IPS DF 19.7 (cell line): ENCODE data around the gene NAA10.

Experiments used
- DNase-seq: peaks from one replicate; pipeline ENCODE4 v3.0.0-alpha.2; 2013; ENCODE audit warnings: low read depth, low spot score

Gene NAA10

GRCh38 chrX:153929576-153929975 is 5.3 kb downstream of the NAA10 start:
- DNase-seq: no peak

DNA sequence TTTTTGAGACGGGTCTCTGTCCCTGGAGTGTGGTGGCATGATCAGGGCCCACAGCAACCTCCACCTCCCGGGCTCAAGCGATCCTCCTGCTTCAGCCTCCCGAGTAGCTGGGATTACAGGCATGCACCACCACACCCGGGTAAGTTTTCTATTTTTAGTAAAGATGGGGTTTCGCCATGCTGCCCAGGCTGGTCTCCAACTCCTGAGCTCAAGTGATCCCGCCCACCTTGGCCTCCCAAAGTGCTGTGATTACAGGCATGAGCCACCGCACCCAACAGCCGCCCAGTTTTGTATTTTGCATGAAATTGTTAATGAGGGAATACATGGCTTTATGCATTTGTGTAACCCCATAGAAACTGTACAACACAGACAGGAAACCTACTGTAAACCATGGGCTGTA is 6.0 kb downstream of the NAA10 start:
- DNase-seq: no peak

GRCh38 chrX:153927922-153928760 is 6.7 kb downstream of the NAA10 start:
- DNase-seq: peak; percentile 67

- DNase-seq: no peak
These were observed 7.2 kb downstream of the NAA10 start for GRCh38 chrX:153927672-153927921.

- DNase-seq: no peak
These were observed 7.8 kb downstream of the NAA10 start for GRCh38 chrX:153926858-153927671.

DNA sequence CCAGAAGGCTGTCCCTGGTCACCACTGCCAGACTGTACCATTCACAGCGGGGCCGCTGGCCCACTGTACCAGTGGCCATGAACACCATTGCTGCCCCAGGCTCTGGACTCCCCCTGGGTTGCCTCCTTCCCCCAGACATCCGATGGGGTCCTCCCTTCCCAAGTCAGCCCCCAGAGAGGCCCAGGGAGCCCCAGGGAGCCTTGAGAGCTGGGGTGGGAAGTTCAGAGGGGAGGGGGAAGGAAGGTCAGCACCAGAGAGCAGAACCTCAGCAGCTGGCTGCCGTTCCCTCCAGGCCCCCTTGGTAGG is 8.3 kb downstream of the NAA10 start:
- no peak for DNase-seq

DNA sequence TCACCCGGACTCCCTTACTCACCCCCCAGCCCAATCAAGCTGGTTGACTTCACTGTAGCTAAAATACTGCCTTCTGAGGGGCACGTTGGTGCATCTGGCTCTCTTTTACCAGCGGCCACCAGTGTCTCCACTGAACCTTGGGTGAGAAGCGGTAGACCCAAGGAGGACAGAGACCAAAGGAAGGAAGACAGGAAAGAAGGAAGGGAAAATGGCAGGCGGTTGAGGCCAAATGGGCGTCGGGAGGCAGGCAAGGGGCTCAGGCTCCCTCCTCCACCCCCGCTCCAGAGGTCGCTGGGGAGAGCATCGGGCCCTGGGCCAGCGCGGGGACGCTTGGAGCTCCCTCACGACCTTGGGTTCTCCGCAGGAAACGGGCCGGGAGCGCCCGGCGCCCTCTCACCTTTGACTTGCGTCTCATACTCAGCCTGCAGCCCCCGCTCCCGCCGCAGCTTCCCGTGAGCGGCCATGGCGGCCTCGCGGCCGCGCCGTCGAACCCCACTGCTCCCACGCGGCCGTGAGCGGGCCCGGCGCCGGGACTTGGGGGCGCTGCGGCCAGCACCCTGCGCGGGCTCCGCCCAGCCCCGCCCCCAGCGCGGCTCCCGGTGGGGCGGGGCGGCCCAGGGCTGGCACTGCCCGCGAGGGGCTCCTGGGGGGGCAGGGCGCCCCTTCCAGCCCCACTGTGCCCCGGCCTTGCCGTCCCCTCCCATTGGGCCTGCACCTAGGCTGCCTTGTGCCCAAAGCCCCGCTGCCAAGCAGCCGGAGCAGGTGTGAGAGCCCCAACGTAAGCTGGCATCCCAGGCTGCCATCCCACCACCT is 8.9 kb downstream of the NAA10 start, which contains the start of gene ARHGAP4:
ARHGAP4 (minus strand) TSS at position 526 of the 813 bp plus-strand sequence; CDS start at position 464, 62 bp downstream.
- no peak for DNase-seq

- no peak for DNase-seq
These were observed 9.5 kb downstream of the NAA10 start for GRCh38 chrX:153925387-153925738.

- DNase-seq: no peak
These were observed 10.5 kb downstream of the NAA10 start for GRCh38 chrX:153924149-153924861.

- no peak for DNase-seq
These were observed 11.6 kb downstream of the NAA10 start for GRCh38 chrX:153922932-153923857.

- DNase-seq: no peak
These were observed 13.1 kb downstream of the NAA10 start for GRCh38 chrX:153921511-153922446.

DNA sequence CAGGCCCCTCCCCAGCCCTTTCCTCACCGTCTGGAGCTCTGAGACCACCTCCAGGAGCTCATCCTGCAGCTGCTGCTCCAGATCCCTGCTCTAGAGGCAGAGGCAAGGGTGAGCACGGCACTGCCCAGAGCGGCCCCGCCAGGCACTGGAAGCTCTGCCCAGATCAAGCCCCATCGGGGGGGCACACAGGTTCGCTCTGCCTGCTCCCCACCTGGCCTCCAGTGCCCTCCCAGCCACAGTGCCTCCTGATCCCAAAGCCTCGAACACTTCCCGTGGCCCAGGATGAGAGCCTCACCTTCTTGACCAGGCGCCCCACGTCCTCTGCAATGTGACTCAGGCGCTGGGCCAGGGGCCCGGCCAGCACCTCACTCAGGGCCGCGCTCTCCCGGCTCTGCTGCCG is 13.8 kb downstream of the NAA10 start:
- no peak for DNase-seq

DNA sequence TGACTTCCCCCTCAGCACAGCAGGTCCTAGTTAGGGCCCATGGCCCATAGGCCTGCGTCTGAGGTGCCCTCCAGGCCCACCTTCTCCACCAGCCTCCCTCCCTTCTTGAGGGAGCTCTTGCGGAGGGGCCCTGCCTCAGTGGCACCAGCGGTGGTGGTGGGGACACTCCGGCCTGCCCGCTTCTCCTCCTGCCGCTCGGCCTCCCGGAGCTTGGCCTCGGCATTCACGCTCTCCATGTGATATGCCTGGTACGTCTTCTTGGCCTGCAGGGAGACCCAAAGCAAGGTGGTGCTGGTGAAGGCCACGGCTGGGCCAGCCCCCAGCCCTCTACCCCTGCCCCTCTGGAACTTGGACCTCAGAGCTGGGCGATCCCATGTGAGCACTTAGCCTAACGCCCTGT is 14.3 kb downstream of the NAA10 start:
- no peak for DNase-seq

DNA sequence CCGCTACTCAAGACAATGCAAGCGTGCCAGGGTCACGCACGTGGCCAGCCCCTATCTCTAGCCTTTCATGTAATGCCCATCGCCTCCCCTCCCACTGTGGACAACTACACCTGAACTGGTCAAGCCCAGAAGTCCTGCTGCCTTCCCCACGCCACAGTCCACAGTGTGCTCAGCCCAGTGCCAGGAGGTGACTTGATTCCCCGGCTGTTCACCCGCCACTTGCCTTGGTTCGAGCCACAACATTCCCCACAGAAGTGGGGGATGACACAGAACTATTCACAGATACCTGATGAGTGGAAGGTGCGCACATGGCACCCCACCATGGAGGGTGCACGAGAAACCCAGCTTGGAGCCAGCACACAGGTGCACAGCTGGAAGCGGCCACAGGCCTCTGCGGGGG is 15.6 kb downstream of the NAA10 start:
- no peak for DNase-seq

DNA sequence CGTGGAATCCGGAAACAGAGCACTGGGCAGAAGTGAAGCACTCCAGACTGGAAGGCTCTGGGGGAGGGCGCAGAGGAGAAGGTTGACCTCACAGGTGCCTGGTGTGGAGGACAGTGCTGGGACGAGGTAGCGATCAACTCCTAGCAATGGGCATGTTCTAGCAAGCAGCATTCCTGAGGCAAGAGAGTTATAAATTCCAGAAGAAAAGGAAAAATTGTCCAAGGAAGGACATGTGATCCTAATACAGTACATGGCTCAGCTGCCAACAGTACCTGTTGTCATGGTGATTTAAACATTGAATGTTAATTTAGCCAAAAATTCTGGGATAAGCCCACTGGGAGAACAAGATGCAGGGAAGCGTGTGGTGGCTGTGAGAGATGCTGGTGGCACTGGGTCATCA is 17.0 kb downstream of the NAA10 start:
- no peak for DNase-seq

GRCh38 chrX:153913701-153914100 is 21.1 kb downstream of the NAA10 start:
- no peak for DNase-seq

GRCh38 chrX:153913211-153913610 is 21.6 kb downstream of the NAA10 start:
- no peak for DNase-seq

DNA sequence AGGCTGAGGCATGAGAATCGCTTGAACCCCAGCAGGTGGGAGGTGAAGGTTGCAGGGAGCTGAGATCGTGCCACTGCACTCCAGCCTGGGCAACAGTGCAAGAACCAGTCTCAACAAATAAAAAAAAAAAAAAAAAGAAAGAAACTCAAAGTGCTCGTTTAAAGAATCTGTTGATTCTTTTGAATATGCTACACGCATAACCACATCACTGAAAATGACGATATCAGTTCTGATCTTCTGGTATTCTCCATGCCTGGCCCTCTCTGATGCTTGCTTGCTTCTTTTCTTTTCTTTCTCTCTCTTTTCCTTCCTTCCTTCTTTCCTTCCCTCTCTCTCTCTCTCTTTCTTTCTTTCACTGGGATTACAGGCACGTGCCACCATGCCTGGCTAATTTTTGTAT is 23.0 kb downstream of the NAA10 start:
- no peak for DNase-seq

DNA sequence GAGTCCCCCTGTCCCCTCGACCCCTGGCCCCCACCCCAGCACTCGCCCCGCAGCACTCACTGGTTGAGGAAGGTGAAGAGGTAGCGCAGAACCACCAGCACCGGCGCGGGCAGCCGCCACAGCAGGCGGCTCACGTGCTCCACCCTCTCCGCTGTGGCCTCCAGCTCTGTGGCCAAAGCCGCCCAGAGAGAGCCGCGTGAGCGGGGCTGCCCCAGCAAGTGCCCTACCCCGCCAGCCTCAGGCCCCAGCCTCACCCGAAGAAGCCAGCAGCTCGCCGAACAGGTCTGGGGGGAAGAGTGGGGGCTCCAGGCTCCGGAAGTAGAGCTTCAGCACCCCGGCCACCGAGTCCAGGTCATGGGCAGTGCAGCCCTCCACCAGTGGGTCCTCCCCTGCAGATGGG is 24.4 kb downstream of the NAA10 start:
- DNase-seq: no peak

- no peak for DNase-seq
These were observed 24.9 kb downstream of the NAA10 start for GRCh38 chrX:153909980-153910360.
